Smooth muscle cell (in vitro differentiated cells): ENCODE data around the gene CYFIP2. TPM values are rescaled to one million over a fixed set of nuclear protein-coding genes. Genes with fewer than 3 reads are reported as not detected.

Experiments
- DNase-seq: peaks from one replicate; lab custom pipeline; 2025; ENCODE audit not compliant: unreplicated experiment; lab: John Stamatoyannopoulos, UW
- H2AFZ ChIP-seq: fragments of 200-600 bp; sonication (generic); 2 replicates; pipeline ENCODE4 v1.6.0; 2016; ENCODE audit warnings: antibody characterized with exemption, low read depth, mild to moderate bottlenecking
- H3F3A ChIP-seq: fragments of 200-600 bp; sonication (generic); 2 replicates; pipeline ENCODE4 v1.6.0; 2017; ENCODE audit warnings: antibody characterized with exemption, low read depth
- H3K27ac ChIP-seq: fragments of 200-600 bp; sonication (generic); 2 replicates; pipeline ENCODE4 v1.5.1; 2016; ENCODE audit warnings: low read depth, mild to moderate bottlenecking
- H3K27me3 ChIP-seq: fragments of 200-600 bp; sonication (generic); 2 replicates; pipeline ENCODE4 v1.6.1; 2016; ENCODE audit warnings: low read depth, mild to moderate bottlenecking
- H3K36me3 ChIP-seq: fragments of 200-600 bp; sonication (generic); 2 replicates; pipeline ENCODE4 v1.5.1; 2016; ENCODE audit warnings: low read depth
- H3K4me1 ChIP-seq: fragments of 200-600 bp; sonication (generic); 2 replicates; pipeline ENCODE4 v1.5.1; 2016; ENCODE audit warnings: low read depth
- H3K4me2 ChIP-seq: fragments of 200-600 bp; sonication (generic); 2 replicates; pipeline ENCODE4 v1.6.0; 2016; ENCODE audit warnings: mild to moderate bottlenecking
- H3K4me3 ChIP-seq: fragments of 200-600 bp; sonication (generic); 2 replicates; pipeline ENCODE4 v1.5.1; 2016; ENCODE audit warnings: mild to moderate bottlenecking
- H3K79me2 ChIP-seq: fragments of 200-600 bp; sonication (generic); 2 replicates; pipeline ENCODE4 v1.6.0; 2016; ENCODE audit warnings: low read depth, mild to moderate bottlenecking
- H3K9ac ChIP-seq: fragments of 200-600 bp; sonication (generic); 2 replicates; pipeline ENCODE4 v1.6.0; 2016; ENCODE audit warnings: low read depth
- H3K9me3 ChIP-seq: fragments of 200-600 bp; sonication (generic); replicated peaks from 2 replicates; pipeline ENCODE4 v1.5.1; 2016; ENCODE audit warnings: low read depth
- H4K20me1 ChIP-seq: fragments of 200-600 bp; sonication (generic); 2 replicates; pipeline ENCODE4 v1.6.0; 2016; ENCODE audit warnings: low read depth
- CTCF ChIP-seq: fragments of 200-600 bp; sonication (generic); IDR thresholded peaks from 2 replicates; pipeline ENCODE4 v1.5.1; 2017; ENCODE audit warnings: borderline replicate concordance, mild to moderate bottlenecking, antibody characterized with exemption; ENCODE audit not compliant: insufficient read depth, poor library complexity, severe bottlenecking
- WGBS: methylation state at CpG from one replicate; pipeline ENCODE4 v1.1.7; 2016; ENCODE audit warnings: low lambda C conversion rate; 5-methylcytosine and 5-hydroxymethylcytosine counted together
- polyA plus RNA-seq: library from polyadenylated mRNA; unstranded; fragments of >200 nt; fragmentation: Nextera tagmentation; extraction: Ambion mirVana; gene quantifications from 2 replicates; pipeline ENCODE4 v1.2.1, GENCODE V29; 2016
- total RNA-seq: library from RNA; depleted of rRNA; stranded (reverse); fragments of >200 nt; gene quantifications from 2 replicates; pipeline ENCODE4 v1.2.3, GENCODE V29; 2014

CYFIP2 gene
- total and polyA plus RNA-seq, 2 experiments from 2014 or later, result 11.4 to 17.8 TPM

DNA sequence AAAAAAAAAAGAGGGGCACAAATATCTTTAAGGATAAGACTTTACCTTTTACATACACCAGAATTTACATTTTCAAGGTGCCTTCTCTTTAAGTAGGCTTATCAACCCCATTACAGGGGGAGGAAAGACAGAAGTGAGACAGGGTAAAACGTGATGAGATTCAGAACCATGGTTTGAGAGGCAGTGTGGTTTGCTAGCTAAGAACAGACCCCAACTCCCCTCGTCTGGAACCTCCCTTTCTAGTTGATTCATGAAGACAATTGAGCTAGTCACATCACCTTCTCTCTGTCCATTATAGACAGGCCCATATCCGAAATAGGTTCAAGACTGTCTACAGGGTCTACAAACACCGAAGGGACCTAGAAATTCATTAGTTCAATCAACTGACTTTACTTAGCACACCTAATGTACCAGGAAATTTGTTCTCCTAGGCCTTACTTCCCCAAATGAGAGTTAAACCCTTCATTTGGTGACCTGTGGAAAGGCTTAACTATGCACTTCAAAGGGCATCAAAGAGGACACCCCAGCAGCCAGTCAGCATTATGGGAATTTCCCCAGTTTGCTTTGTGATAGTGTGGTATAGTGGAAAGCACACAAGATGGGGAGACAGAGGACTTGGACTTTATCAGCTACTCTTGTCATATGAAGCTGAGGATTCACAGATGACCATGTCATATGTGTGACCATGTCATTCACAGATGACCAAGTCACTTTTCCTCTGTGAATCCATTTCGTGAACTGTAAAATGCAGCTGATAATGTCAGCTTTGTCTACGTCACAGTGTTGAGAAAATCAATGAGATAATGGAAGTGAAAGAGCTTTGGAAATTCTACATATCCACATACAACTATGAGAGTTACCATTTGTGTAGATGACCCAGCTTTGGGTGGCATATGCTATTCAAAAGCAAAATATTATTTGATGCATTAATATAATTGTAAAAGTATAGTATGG is 40.2 kb upstream of the CYFIP2 start:
- no peaks in the 10 kb centered on the region for H3K9me3 ChIP-seq
- H3K9ac ChIP-seq, result no peak overlapping the region
- H3K27me3 ChIP-seq, result no peaks in the 10 kb centered on the region
- H2AFZ ChIP-seq, result no peak overlapping the region
- H3F3A ChIP-seq, result no peaks in the 10 kb centered on the region
- H3K27ac ChIP-seq, result no peak overlapping the region
- H3K4me1 ChIP-seq, result no peaks in the 10 kb centered on the region
- no peaks in the 10 kb centered on the region for H4K20me1 ChIP-seq
- H3K36me3 ChIP-seq, result no peaks in the 10 kb centered on the region
- H3K79me2 ChIP-seq, result no peaks in the 10 kb centered on the region
- no peak overlapping the region for H3K4me2 ChIP-seq
- WGBS, result 87% methylated on average over 6 of the region's 6 CpGs
- no peak overlapping the region for H3K4me3 ChIP-seq
- DNase-seq, result no peak
- no peak for TF ChIP-seq CTCF

DNA sequence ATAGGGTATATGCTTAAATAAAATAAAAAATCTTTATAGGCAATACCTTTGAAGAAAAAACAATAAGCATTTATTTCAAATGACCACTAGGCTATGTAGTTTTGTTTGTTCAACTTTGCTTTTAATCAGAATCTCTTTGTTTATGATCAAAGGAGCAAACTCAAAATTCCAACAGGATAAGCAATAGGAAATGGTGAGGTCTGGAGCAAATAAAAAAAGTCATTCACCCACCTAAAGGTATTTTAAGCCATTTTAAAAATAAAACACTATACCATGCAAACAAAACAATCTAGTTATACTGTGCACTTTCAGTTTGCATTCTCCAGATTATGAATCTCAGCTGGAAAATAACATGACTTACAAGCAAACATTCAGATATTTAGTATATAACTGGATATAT is 35.3 kb upstream of the CYFIP2 start:
- Histone ChIP-seq H4K20me1 (no peaks in the 10 kb centered on the region), H3K9me3 (no peaks in the 10 kb centered on the region)

GRCh38 chr5:157232706-157233105 is 33.2 kb upstream of the CYFIP2 start:
- Histone ChIP-seq H3F3A (no peaks in the 10 kb centered on the region), H3K79me2 (no peaks in the 10 kb centered on the region), H3K36me3 (no peaks in the 10 kb centered on the region), H3K4me1 (no peaks in the 10 kb centered on the region), H4K20me1 (no peaks in the 10 kb centered on the region), H3K9ac (no peak overlapping the region), H3K27me3 (no peaks in the 10 kb centered on the region), H2AFZ (no peak overlapping the region), H3K27ac (no peak overlapping the region), H3K9me3 (no peaks in the 10 kb centered on the region), H3K4me2 (no peak overlapping the region), H3K4me3 (no peak overlapping the region)
- TF ChIP-seq CTCF, result no peak
- DNase-seq, result no peak
- 71% methylated on average over 6 of the region's 6 CpGs for WGBS

More for the DNA sequence above, 35.3 kb upstream of the CYFIP2 start:
- Histone ChIP-seq H3K79me2 (no peaks in the 10 kb centered on the region), H3K4me2 (no peak overlapping the region), H3K4me3 (no peak overlapping the region), H3K36me3 (no peaks in the 10 kb centered on the region), H3K27me3 (no peaks in the 10 kb centered on the region), H3K4me1 (no peaks in the 10 kb centered on the region), H3K27ac (no peak overlapping the region), H2AFZ (no peak overlapping the region), H3F3A (no peaks in the 10 kb centered on the region), H3K9ac (no peak overlapping the region)
- TF ChIP-seq CTCF, result no peak
- DNase-seq, result no peak

- H2AFZ ChIP-seq, result no peak overlapping the region
- no peak overlapping the region for H3K4me3 ChIP-seq
- no peaks in the 10 kb centered on the region for H3K79me2 ChIP-seq
- WGBS, result 86% methylated on average over 3 of the region's 3 CpGs
- TF ChIP-seq CTCF, result no peak
- DNase-seq, result no peak
- no peak overlapping the region for H3K4me2 ChIP-seq
- no peaks in the 10 kb centered on the region for H3K4me1 ChIP-seq
- H3K27ac ChIP-seq, result no peak overlapping the region
- no peaks in the 10 kb centered on the region for H3K27me3 ChIP-seq
- H3K36me3 ChIP-seq, result no peaks in the 10 kb centered on the region
- no peaks in the 10 kb centered on the region for H3F3A ChIP-seq
- H3K9ac ChIP-seq, result no peak overlapping the region
- H3K9me3 ChIP-seq, result no peaks in the 10 kb centered on the region
- no peaks in the 10 kb centered on the region for H4K20me1 ChIP-seq
Observed at GRCh38 chr5:157233515-157233914, 32.4 kb upstream of the CYFIP2 start.
